ENCODE measurements around the gene COL1A1. TPM values are rescaled to one million over a fixed set of nuclear protein-coding genes. Genes with fewer than 3 reads are reported as not detected.

COL1A1 gene
- total RNA-seq, 1 experiment from 2014 or later, result 20.7 TPM

DNA sequence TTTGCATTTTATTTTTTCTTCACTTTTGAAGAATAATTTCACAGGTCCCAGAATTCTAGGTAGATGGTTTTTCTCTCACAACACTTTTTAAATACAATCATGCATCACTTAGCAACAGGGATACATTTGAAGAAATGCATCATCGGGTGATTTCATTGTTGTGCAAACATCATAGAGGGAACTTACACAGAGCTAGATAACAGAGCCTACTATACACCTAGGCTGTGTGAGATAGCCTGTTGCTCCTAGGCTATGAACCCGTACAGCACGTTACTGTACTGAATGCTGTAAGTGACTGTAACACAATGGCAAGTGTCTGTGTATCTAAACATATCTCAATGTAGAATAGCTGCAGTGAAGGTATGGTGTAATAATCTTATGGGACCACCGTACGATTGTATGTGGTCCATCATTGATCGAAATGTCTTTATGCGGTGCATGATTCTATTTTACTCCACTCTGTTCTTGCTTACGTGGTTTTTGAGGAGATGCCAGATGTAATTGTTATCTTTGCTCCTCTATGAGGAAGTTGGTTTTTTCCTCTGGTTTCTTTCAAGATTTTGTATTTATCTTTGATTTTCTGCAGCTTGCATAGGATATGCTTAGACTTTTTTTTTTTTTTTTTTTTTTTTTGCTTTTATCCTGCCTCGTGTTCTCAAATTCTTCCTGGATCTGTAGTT, 37.3 kb upstream of the COL1A1 start:
- DNase-seq, result peak in 1 of 2 experiments; percentile 57
- H2AFZ ChIP-seq, result no peak overlapping the region
- CTCF ChIA-PET, result no interaction called here
- H3K36me3 ChIP-seq (ENCODE audit: low read depth), result no peaks in the 10 kb centered on the region
- intact Hi-C loops (cut with micrococcal nuclease; ENCODE audit: unreplicated experiment), result no loop called here
- H3K4me1 ChIP-seq (replicated peaks; ENCODE audit: insufficient read depth), result no peaks in the 10 kb centered on the region
- no TSS peak for BruUV-seq (replicated peaks)
- H3K4me3 ChIP-seq, result no peak overlapping the region
- no peaks in the 10 kb centered on the region for H3F3A ChIP-seq (ENCODE audit: insufficient read depth, low read depth)
- no peak overlapping the region for H3K27ac ChIP-seq
- POLR2A ChIA-PET (ENCODE audit: unreplicated experiment), result no interaction called here
- H3K79me2 ChIP-seq (ENCODE audit: low read depth), result no peaks in the 10 kb centered on the region
- H3K4me2 ChIP-seq, result no peak overlapping the region
- H3K9me2 ChIP-seq (ENCODE audit: insufficient read depth), result no peaks in the 10 kb centered on the region
- no peak for TF ChIP-seq EZH2 (IDR thresholded peaks at IDR 0.05; ENCODE audit: low read depth)
- TF ChIP-seq, protein P1, sequence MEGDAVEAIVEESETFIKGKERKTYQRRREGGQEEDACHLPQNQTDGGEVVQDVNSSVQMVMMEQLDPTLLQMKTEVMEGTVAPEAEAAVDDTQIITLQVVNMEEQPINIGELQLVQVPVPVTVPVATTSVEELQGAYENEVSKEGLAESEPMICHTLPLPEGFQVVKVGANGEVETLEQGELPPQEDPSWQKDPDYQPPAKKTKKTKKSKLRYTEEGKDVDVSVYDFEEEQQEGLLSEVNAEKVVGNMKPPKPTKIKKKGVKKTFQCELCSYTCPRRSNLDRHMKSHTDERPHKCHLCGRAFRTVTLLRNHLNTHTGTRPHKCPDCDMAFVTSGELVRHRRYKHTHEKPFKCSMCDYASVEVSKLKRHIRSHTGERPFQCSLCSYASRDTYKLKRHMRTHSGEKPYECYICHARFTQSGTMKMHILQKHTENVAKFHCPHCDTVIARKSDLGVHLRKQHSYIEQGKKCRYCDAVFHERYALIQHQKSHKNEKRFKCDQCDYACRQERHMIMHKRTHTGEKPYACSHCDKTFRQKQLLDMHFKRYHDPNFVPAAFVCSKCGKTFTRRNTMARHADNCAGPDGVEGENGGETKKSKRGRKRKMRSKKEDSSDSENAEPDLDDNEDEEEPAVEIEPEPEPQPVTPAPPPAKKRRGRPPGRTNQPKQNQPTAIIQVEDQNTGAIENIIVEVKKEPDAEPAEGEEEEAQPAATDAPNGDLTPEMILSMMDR (conservative IDR thresholded peaks at IDR 0.05), result no peak
- no peaks in the 10 kb centered on the region for H4K20me1 ChIP-seq (ENCODE audit: insufficient read depth)
- peaks cover 21% of the 10 kb centered on the region for H3K27me3 ChIP-seq (ENCODE audit: insufficient read depth, low read depth)
- 0 out of 2 replicates have a peak, but pooled peaks cover 3% of the 10 kb centered on the region for H3K9me3 ChIP-seq (ENCODE audit: insufficient read depth, low read depth)

DNA sequence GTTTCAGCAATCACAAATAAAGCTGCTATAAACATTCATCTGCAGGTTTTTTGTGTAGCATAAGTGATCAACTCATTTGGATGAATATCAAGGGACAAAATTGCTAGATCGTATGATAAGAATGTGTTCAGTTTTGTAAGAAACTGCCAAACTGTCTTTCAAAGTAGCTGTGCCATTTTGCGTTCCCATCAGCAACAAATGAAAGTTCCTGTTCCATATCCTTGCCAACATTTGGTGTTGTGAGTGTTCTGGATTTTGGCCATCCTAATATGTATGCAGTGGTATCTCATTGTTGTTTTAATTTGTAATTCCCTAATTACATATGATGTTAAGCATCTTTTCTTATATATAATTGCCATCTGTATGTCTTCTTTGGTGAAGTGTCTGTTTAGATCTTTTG, 36.5 kb upstream of the COL1A1 start:
- Histone ChIP-seq H3K9me3 (ENCODE audit: insufficient read depth, low read depth) (0 out of 2 replicates have a peak, but pooled peaks cover 7% of the 10 kb centered on the region), H3K27ac (no peak overlapping the region), H3K79me2 (ENCODE audit: low read depth) (no peaks in the 10 kb centered on the region), H2AFZ (no peak overlapping the region), H3K4me3 (no peak overlapping the region), H3K9me2 (ENCODE audit: insufficient read depth) (no peaks in the 10 kb centered on the region), H3K4me2 (no peak overlapping the region), H3K36me3 (ENCODE audit: low read depth) (no peaks in the 10 kb centered on the region), H4K20me1 (ENCODE audit: insufficient read depth) (no peaks in the 10 kb centered on the region), H3K4me1 (replicated peaks; ENCODE audit: insufficient read depth) (no peaks in the 10 kb centered on the region), H3F3A (ENCODE audit: insufficient read depth, low read depth) (no peaks in the 10 kb centered on the region), H3K27me3 (ENCODE audit: insufficient read depth, low read depth) (peaks cover 21% of the 10 kb centered on the region)
- ChIA-PET CTCF (no interaction called here), POLR2A (ENCODE audit: unreplicated experiment) (no interaction called here)
- BruUV-seq (replicated peaks), result no TSS peak
- no peak for DNase-seq
- intact Hi-C loops (cut with micrococcal nuclease; ENCODE audit: unreplicated experiment), result no loop called here
- no peak for TF ChIP-seq EZH2 (IDR thresholded peaks at IDR 0.05; ENCODE audit: low read depth)
- TF ChIP-seq, protein P1 (conservative IDR thresholded peaks at IDR 0.05), result no peak

DNA sequence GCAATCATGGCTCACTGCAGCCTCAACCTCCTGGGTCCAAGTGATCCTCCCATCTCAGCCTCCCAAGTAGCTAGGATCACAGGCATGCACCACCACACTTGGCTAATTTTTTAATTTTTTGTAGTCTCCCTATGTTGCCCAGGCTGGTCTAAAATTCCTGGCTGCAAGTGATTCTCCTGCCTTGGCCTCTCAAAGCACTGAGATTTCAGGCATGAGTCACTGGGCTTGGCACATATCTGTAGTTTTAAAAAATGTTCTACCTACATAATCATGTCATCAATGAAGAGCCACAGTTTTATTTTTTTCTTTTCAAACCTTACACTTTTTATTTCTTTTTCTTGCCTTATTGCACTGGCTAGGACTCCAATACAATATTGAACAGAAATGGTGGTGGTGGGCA, 33.1 kb upstream of the COL1A1 start:
- ChIA-PET POLR2A (ENCODE audit: unreplicated experiment) (no interaction called here), CTCF (no interaction called here)
- no peaks in the 10 kb centered on the region for H3K4me1 ChIP-seq (replicated peaks; ENCODE audit: insufficient read depth)
- TF ChIP-seq EZH2 (IDR thresholded peaks at IDR 0.05; ENCODE audit: low read depth), result no peak
- TF ChIP-seq, protein P1 (conservative IDR thresholded peaks at IDR 0.05), result no peak
- H3F3A ChIP-seq (ENCODE audit: insufficient read depth, low read depth), result no peaks in the 10 kb centered on the region
- H3K4me2 ChIP-seq, result no peak overlapping the region
- no peak overlapping the region for H3K4me3 ChIP-seq
- H3K9me3 ChIP-seq (ENCODE audit: insufficient read depth, low read depth), result 0 out of 2 replicates have a peak, but pooled peaks cover 7% of the 10 kb centered on the region
- H3K27me3 ChIP-seq (ENCODE audit: insufficient read depth, low read depth), result peaks cover 35% of the 10 kb centered on the region
- H3K27ac ChIP-seq, result no peak overlapping the region
- no peak overlapping the region for H2AFZ ChIP-seq
- DNase-seq, result peak in 1 of 2 experiments; percentile 12
- BruUV-seq (replicated peaks), result no TSS peak
- no peaks in the 10 kb centered on the region for H4K20me1 ChIP-seq (ENCODE audit: insufficient read depth)
- H3K9me2 ChIP-seq (ENCODE audit: insufficient read depth), result no peaks in the 10 kb centered on the region
- no peaks in the 10 kb centered on the region for H3K79me2 ChIP-seq (ENCODE audit: low read depth)
- intact Hi-C loops (cut with micrococcal nuclease; ENCODE audit: unreplicated experiment), result no loop called here
- no peaks in the 10 kb centered on the region for H3K36me3 ChIP-seq (ENCODE audit: low read depth)
